Measurements from ENCODE around the gene FAM200B. TPM values are rescaled to one million over a fixed set of nuclear protein-coding genes. Genes with fewer than 3 reads are reported as not detected.

The FAM200B gene
- total RNA-seq, 4 donors from 2014 or later, result 27.5 to 56.6 (median 38.3) TPM

DNA sequence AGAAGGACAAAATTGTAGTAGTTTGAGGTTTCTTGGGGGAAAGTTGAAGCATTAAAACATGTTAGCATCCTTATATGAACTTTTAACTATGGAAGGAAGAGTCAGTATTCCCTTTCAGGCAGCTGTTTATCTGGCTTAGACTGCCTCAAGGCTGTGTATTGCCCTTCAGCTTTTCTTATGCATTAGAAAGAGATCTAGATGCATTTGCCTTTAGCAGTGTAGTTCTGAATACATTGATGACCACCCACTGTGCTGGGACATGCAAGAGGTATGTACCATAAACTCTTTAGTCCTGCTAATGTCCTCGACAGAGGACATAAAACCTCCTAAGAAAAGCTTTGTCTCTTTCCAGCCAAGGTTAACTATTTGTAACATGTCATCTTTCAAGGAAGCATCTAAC, 2.9 kb downstream of the FAM200B start:
- TF ChIP-seq CTCF (IDR thresholded peaks at IDR 0.05), result no peak
- ATAC-seq (ENCODE audit: low FRiP score), result no peak
- DNase-seq (ENCODE audit: low spot score), result no peak

- TF ChIP-seq CTCF (IDR thresholded peaks at IDR 0.05), result no peak
- DNase-seq (ENCODE audit: low spot score), result no peak
- peak; percentile 6 for ATAC-seq (ENCODE audit: low FRiP score)
Measured at GRCh38 chr4:15688051-15688450, 6.4 kb downstream of the FAM200B start.

DNA sequence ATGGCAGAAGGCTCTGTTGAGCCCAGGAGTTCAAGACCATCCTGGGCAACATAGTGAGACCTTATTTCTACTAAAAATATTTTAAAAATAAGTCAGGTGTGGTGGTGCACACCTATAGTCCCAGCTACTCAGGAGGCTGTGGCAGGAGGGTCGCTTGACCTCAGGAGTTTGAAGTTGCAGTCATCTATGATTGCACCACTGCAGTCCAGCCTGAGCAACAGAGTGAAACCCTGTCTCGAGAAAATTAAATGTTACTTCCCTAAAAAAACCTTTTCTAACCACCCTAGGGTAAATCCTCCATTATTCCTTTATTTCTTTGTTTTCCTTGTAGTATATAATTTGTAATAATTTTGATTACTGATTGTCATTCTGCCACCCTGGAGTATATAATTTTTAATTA, 7.9 kb downstream of the FAM200B start:
- ATAC-seq (ENCODE audit: low FRiP score) (no peak), DNase-seq (ENCODE audit: low spot score) (no peak)
- no peak for TF ChIP-seq CTCF (IDR thresholded peaks at IDR 0.05)

DNA sequence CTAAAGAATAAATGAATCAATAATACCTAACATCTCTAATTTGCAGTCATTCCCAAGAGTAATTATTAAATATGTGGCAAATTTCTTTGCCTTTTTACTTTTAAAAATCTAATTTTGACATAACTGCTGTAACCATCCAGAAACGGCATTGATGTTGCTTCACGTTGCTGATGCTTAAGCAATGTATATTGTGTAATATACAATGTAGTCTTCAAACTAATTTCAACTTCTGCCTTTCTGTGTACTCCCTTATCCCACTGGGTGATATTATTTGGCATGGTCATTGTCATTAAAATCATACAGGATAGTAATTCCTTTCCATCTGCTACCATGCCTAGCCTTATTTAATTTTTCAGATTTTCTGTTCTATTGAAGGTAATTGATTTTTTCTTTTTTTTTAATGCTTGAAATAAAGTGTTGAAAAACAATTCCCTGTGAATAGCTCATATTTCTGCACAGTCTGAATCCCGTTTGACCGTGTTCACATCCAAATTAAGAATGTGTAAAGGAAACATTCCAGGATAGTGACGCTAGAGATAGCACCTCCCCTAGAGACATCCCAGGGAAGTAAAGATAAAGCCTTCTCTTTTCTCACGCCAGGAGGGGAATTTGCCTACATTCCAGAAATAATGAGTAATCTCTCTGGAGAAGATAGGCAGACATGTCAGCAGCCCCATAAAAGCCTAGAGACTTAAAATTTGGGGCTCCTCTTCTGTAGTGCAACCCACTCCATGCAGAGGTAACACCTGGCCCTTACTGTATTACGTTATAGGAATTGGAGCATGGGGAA, 8.6 kb downstream of the FAM200B start:
- no peak for TF ChIP-seq CTCF (IDR thresholded peaks at IDR 0.05)
- ATAC-seq (ENCODE audit: low FRiP score) (peak; percentile 88), DNase-seq (ENCODE audit: low spot score) (no peak)

DNA sequence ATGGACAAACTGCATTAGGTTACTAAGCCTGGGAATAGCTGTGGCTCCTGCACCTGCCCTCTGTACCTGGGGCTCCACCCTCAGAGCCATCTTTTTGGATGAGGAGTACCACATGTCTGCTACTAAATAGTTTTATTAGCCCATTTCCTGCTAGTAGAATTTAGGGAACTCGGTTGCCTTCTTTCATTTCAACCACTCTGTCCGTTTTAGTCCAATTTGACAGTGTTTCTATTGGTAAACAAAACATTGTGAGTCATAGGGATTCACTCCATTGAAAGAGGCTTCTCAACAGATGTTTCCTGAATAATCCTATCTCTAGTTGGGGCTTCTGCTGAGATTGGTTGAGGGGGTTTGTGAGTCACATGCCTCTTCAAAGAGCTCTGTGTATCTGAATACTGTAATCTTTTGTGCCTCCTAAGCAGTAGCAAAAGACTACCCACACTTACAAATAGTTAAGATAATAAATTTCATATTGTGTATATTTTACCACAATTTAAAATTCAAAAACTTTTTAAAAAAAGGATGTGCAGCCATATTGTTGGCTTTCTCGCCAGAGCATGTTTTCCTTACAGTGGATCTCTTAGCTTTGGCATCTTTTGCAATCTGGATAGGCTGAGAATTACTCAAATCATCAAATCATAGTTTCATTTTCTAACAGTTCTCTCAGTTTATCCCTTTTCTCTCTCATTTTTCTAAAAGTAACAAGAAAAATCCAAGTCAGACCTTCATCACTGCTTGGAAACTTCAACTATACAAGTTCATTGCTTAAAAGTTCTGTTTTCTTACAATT, 9.9 kb downstream of the FAM200B start:
- no peak for TF ChIP-seq CTCF (IDR thresholded peaks at IDR 0.05)
- DNase-seq (ENCODE audit: low spot score) (no peak), ATAC-seq (ENCODE audit: low FRiP score) (peak; percentile 31)

DNA sequence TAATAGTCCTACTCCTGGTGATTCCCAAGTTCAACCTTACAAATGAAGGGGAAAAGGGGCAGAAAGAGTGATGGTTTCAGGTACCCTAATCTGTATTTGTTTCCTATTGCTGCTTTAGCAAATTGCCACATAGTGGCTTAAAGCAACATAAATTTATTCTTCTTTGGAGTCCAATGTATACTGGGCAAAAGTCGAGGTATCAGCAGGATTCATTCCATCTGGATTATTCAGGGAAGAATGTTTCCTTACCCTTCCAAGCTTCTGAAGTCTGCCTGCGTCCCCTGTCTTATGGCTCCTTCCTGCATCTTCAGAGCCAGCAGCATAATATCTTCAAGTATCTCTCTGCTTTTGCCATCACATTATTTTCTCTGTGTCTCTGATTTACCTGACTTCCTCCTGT, 11.0 kb downstream of the FAM200B start:
- no peak for TF ChIP-seq CTCF (IDR thresholded peaks at IDR 0.05)
- DNase-seq (ENCODE audit: low spot score) (no peak), ATAC-seq (ENCODE audit: low FRiP score) (no peak)
